AG20443 (cell line): ENCODE results near the gene DCAF8.
A peak's percentile ranks its signal among the peaks of the same experiment; 100 is the strongest.

ENCODE experiments used
- DNase-seq: peaks from one replicate; pipeline ENCODE4 v3.0.0; 2012; ENCODE audit warnings: low spot score, mixed read lengths

The DCAF8 gene

DNA sequence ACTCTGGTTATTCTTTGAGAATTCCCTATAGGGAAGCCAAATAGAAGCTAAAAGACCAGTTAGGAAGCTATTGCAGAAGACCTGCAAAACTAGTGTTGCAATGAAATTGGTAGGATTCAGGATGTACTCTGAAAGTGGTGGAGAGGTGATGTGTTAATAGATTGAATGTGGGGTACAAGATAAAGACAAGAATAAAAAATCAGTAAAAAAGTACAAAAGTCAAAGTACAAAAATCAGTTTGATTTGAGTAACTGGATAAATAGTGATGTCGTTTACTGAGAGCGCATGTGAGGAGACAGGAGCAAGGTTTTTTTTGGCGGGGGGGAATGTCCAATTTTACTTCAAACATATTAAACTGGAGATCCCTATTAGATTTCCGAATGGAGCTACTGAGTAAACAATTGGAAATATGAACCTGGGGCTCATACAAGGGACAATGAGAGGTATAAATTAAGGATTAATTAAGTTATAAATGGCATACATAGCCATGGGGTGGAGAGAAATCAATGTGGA, 2.5 kb upstream of the DCAF8 start:
- DNase-seq = no peak

DNA sequence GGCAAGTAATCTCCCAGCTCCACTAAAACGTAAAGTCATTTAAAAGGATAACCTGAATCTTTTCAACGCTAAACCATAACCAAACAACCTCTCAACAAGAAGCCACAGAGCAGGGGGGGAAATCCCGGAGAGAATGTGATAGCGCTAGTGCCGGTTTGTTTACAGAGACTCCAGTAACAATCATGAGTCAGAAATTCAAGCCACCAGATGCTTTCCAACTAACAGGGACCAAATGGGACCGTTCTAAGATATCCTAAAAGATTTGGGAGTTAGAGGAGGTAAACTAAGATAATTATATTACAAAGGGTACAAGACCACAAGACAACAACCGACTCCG, 825 bp downstream of the DCAF8 start:
- peak; percentile 70 for DNase-seq

DNA sequence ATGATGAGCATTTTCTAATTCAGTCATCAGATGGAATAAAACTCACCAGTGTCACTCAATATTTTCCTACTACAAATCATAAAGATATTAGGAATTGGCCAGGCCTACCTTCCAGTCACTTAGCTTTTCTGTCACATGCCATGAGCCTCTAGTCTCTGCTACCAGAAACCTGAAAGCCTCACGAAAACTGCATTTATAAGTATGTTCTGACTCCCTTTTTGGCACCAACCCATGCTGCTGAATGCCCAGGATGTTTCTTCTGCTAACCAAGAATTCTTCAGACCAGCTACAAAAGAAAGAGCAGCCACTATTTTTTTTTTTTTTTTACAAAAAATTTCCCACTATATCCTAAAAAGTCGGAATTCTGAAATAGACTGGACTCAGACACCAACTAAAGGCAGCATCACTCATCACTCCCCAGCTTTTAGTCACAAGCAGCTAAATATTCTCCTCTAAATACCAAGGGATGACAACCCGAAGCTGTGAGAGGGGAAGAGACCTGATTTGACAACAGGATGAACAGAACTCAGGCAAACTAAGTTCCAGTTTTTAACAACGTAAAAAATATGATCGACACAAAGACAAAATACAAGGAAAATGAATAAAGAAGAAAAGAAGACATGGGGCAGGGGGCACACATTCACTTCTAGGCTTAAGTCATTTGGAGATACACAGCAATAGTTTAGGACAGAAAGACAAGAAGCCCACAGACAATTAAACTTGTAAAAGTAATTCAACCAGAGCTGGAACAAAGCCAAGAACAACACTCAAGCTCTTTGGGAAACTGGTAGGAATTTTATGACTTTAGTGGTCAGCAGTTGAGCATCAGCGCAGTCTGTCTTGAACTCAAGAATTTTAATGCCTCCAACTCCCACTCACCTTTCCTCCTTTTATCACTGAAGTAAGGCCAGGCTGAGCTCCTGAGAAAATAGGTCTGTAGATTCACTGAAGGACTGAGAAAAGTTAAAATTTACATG, 1.7 kb downstream of the DCAF8 start:
- DNase-seq = peak; percentile 44

DNA sequence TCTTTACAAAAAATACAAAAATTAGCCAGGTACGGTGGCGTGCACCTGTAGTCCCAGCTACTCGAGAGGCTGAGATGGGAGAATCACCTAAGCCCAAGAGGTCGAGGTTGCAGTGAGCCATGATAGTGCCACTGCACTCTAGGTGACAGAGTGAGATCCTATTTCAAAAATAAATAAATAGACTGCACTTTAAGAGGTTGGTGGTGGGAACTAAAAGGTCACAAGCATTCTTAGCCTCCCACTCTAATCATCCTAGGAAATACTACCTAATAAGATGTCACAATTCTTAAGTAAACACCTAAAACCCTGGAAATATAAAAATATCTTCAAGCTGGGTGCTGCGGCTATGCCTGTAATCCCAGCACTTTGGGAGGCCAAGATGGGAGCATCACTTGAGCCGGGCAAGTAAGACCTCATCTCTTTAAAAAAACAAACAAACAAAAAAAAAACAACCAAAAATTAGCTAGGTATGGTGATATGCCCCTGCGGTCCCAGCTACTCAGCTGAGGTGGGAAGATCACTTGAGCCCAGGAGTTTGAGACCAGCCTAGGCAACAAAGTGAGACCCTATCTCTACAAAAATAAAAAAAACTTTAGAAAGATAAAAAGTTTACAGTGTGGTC, 4.1 kb downstream of the DCAF8 start:
- DNase-seq = no peak

DNA sequence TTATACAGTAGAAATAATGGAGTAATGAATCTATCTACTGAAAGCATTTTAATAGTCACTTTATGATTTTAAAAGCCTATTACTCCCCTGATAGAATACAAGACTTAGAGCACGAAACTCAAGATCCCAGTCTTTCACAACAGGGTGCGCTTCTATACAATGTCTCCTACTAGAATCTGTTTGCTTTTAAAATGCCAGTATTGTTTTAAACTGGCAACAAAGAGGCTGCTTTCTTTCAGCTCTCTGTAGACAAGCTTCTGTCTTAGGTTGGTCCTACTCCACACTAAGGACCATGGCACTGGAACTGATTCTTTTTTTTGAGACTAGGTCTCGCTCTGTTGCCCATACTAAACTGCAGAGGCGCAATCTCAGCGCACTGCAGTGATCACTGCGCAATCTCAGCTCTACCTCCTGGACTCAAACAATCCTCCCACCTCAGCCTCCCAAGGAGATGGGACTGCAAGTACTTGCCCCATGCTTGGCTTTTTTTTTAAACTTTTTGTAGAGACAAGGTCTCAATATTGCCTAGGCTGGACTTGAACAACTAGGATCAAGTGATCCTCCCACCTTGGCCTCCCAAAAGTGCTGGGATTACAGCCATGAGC, 4.8 kb downstream of the DCAF8 start:
- DNase-seq = no peak

DNA sequence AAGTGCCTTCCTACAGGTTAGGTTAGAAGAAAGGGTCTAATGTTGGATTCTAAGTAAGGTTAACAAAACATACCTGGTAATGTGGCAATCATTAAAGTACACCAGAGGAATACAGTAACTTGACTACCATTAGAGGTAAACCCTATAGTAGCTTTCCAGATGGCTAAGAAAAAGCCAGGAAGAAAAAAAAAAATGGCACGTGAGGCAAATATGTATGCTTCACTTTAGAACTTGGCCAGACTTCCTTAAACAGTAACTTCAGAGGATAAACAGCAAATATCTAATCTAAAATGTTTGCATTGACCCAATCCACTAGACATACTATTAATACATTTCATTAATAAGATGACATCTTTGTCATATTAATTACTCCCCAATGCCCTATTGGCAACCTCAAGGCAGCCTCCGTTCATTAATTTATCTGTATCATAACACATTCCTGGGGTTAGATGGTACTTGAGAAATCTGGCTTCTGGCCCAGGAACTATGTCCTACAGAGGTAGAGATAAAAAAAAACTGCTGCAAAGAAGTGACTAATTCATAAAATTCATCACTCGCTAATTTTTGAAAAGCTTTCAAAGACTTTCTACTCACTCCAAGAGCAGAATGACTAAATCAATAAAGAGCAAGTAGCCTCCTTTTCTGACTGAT, 5.8 kb downstream of the DCAF8 start:
- DNase-seq = peak; percentile 55

DNA sequence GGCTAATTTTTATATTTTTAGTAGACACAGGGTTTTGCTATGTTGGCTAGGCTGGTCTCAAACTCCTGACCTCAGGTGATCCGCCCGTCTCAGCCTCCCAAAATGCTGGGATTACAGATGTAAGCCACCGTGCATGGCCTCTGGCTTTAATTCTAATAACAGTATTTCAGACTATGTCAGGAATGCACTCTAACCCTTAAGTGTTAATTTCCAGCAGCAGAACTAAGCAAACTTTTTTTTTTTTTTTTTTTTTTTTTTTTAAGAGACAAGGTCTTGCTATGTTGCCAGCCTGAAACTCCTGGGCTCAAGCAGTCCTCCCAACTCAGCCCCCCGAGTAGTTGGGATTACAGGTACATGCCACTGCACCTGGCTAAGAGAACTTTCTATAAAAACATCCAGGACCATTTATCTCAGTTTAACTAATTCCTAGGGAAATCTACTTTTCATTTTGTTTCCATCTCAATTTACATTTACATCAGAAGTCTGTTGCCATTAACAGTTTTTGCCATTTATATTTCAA, 6.5 kb downstream of the DCAF8 start:
- DNase-seq = no peak

DNA sequence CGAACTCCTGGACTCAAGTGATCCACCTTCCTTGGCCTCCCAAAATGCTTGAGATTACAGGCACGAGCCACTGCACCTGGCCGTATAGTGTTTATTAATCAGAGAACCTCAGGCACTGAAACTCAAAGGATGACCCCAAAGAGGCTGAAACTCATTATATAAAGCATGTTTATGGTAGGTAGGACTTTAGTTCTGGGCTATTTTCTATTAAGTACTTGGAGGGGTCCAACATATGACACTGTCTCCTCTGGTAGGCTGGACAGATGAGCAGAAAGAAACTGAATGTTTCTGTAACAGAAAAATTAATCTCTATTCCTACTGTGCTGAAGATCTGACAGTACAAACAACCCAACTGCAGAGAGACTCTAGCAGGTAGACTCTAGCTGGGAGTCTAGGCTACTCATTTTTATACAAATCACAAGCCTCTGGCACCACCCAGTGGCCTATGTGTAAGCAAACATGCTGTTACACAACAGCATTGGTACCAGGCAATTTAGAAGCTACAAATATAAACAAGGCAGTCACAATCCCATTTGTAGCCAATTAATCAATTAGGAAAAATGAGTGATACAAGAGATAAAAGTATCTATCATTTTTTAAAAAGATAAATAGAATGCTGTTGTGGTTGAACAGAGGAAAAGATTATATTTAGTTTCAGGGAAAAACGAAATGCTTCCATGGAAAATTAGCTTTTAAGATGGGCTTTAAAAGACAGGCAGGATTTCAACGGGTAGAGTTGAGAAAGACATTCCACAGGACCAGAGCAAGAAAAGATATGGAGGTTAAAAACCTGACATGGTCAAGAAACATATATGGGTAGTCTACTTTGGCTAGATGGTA, 10.4 kb downstream of the DCAF8 start:
- peak; percentile 82 for DNase-seq

DNA sequence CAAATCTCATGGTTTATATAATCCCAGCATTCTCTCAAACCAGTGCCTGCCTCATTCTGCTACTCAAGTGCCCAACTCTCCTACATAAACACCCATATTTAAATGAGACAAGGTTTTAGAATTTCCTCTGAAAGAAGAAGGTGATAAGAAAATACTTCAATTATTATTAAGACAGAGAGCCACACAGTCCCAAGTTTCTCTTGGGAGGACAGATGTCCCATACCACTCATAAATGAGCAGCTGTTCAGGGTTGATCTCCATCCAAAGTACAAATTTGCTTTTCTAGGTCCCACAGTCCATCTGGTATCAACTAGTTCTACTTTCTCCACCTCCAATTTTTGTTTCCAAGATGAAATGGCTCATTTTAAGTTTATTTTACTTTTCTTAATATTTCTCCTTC, 11.3 kb downstream of the DCAF8 start:
- DNase-seq = no peak

DNA sequence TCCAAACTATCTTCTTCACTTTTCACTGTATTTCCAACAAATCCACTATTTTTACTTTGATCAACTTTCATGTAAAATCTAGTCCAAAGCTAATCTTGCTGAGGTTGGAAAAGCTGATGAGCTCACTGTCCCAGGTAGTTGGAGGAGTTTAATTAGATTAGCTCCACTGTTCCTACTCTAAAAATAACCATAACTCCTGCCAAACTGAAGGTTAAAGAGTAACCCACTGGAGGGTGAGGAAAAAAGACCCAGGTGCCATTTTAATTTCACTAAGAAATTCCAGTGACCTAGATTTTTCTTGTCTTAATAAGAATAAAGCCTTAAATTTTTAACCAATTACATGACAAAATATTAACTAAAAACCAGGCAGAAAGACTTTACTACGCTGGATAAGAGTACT, 15.3 kb downstream of the DCAF8 start:
- DNase-seq = no peak

DNA sequence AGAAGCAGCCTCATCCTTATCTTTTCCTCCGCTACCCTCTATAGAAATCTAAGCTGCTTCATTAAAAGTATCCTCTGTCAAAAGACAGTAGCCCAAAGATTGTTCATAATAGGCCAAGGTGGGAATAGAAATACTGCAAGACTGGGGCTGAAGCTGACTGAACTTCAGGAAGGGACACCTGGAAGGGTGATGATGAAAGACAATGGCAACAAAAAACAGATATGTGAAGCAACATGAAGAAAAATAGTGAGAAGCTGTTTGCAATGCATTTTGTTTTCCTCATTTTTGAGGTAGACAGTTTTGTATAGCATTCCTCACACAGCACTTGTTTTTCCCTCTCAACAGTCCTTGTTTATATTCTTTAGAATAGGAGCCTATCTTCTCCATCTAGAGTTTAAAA, 16.9 kb downstream of the DCAF8 start:
- DNase-seq = no peak

DNA sequence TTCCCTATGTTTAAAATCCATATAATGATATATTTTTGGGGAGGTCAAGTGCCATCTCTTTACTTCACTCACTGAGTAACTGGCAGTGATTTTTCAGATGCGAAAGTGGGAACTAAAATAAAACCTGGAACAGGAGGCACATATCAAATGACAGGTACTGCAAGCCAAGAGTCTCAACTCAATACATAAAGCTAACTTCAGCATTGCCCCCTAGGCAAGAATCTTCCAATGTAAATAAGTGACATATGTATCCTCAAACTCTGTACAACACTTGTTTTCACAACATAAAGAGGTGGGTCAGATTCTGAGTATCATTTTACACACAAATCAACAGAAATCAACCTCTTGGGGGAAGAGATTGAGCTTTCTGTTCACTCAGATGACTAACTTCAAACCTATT, 18.1 kb downstream of the DCAF8 start:
- no peak for DNase-seq

DNA sequence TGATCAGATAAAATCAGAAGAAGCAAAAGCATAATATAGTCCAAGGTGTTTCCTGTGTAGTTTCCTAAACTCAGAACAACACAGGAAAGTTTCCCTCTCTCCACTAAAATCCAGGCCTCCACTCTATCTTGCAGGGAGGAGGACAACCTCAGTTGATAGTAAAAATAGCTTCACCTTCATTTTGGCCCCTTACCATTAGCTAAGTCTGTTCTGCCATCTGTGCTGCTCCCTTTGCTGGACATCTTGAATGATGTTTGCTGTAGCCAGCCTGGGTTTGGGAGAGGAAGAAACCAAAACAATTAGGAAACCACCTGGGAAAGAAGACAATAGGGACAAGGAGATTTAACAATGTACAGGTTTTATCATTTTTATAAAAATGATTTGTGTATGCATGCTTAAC, 18.6 kb downstream of the DCAF8 start:
- no peak for DNase-seq

DNA sequence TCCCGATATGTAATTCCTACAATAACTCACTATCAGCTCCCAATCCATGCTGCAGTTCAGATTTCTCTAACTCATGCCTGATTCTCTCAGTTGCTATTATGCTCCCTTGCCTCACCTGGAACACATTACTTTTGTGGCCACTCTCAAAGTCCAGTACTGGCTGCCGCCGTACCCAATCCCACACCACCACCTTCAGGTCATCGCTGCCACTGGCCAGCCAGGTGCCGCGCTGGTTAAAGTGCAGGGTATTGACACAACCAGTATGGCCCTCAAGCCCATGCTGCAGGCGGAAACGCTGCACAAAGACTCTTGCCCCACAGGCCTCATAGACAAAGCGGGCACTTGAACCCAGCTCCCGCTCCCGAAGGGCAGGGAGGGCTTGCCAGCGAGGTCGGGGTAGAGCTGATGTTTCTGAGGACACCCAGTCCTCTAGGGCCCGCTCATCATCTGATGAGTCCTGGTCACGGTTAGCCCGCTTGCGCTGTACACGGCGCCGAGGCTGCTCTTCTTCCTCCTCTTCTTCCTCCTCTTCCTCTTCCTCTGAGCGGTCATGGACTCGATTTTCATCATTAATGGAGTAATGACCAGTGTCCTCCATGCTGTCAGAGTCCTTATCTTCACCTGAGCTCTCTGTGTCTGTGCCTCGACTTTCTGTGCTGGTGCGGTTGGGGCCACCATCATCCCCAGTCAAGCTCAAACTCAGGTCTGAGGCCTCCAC, 22.6 kb downstream of the DCAF8 start:
- no peak for DNase-seq

DNA sequence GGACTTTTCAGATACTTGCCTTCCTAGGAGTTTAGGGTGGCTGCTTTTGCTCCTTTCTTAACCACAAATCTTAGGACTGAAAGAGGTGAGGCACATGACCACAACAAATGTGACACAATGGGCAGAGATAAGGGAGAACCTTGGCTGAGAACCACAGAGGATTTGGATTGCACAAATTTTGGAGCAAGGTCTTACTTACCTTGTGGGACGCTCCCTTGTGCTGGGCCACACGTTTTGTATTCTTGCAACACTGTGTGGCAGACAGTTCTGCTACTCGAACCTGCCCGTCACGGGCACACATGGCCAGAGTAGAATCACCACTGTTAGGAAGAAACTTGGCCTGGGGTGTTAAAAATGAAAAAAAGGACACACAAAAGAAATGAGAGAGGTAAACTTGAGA, 23.9 kb downstream of the DCAF8 start:
- no peak for DNase-seq

DNA sequence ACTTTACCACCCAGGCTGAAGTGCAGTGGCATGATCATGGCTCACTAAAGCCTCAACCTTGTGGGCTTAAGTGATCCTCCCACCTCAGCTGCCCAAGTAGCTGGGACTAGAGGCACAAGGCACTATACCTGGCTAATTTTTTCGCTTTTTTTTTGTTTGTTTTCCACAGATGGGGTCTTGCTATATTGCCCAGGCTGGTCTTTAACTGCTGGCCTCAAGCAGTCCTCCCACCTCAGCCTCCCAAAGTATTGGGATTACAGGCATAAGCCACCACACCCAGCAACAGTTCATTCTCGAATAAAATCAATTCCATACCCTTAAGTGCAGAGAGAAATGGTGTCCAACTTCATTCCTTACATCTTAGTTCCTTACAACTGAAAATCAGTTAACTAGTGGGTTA, 24.8 kb downstream of the DCAF8 start:
- DNase-seq = no peak

DNA sequence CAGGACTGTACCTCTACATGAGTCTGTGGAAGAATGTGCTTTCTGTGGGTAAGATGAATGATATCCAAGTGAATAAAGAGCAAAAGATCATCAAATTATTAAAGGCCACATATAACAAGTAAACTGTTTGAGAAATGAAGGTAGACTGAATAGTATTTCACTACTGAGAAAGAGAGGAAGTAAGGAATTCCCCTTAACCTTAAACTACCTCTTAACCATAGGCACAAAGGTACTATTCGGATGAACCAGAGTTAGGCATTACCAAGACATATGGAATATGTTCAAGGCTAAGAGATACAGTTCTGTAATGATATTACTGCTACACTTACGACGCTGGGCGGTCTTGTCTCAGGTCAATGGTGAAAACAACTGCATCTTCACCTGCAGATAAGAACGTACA, 25.5 kb downstream of the DCAF8 start:
- no peak for DNase-seq

DNA sequence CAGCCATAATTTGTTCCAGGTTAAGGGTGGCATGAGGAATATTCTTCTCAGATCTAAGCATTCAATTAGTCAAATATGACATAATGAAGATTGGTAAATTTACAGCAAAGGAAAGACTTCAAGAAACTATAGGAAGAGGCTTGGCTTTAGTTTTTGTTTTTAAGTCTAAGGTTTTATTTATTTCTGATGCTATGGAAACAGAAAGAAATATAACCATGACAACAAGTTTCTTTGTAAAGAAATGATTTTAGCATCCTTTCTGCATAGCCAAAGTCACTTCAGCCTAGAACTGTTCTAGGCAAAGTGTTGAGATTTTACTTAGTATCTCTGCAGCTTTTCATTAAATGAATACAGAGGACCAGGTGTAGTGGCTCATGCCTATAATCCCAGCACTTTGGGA, 29.4 kb downstream of the DCAF8 start:
- no peak for DNase-seq

DNA sequence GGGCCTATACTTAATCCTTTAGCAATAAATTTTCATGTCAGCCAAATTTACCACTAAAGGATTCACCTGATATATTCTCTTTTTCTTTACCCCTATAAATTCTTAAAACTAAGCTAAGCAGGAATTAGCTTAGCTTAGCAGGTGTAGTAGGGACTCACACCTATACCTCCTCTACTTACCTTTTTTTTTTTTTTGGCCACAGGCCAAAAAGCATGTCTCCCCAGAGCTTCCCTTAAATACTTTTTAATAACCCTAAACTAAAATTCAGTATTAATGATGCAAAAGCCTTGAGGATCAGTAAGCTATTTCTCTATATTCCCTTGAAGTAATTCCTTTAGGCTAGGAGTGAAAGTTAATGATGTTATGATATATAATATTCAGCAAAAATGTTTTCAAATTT, 33.9 kb downstream of the DCAF8 start:
- DNase-seq = no peak

DNA sequence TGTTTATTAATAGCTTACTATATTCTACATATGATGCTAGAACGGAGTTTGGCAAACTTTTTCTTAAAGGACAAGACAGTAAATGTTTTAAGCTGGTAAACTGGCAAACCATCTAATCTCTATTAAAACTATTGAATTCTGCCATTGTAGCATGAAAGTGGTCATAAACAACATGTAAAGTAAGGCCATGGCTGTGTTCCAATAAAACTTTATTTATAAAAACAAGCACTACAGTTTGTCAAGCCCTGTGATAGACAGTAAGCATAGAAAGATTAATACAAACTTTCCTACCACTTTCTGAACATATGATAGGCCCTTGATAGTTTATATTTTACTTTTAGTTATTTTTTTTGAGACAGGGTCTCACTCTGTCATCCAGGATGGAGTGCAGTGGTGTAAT, 34.8 kb downstream of the DCAF8 start:
- DNase-seq = no peak

DNA sequence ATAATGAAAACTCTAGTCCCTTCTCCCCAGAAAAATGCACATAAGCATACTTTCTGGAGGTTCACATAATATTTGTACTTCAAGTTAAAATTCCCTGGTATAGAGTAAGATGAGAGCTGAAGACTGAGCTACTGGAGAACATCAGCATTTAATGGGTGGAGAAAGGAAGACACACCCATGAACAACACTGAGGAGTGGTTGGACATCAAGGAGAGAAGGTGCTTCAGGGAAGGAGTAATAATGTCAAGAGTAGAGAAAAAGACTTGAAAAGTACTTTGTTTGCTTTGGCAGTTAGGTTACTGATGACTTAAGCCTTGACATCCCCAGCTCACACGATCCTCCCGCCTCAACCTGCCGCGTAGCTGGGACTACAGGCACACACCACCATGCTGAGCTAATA, 35.3 kb downstream of the DCAF8 start:
- DNase-seq = no peak
